ENCODE results near the gene LTBP2.

GRCh38 chr14:74459976-74460375, 152.1 kb downstream of the LTBP2 start:
- no peak for TF ChIP-seq POLR2A (IDR thresholded peaks at IDR 0.05; ENCODE audit: low read length)
- no peak for TF ChIP-seq GATA1 (IDR thresholded peaks at IDR 0.05; ENCODE audit: low read depth, low read length)
